Smooth muscle cell of the umbilical artery (primary cell): ENCODE data around the gene PAX5. TPM values are rescaled to one million over a fixed set of nuclear protein-coding genes. Genes with fewer than 3 reads are reported as not detected.

Experiments
- total RNA-seq: library from RNA; depleted of rRNA; stranded (reverse); fragments of >200 nt; gene quantifications from 2 replicates; pipeline ENCODE4 v1.2.3, GENCODE V29; 2014

The PAX5 gene
- not detected in 2 replicates for total RNA-seq

DNA sequence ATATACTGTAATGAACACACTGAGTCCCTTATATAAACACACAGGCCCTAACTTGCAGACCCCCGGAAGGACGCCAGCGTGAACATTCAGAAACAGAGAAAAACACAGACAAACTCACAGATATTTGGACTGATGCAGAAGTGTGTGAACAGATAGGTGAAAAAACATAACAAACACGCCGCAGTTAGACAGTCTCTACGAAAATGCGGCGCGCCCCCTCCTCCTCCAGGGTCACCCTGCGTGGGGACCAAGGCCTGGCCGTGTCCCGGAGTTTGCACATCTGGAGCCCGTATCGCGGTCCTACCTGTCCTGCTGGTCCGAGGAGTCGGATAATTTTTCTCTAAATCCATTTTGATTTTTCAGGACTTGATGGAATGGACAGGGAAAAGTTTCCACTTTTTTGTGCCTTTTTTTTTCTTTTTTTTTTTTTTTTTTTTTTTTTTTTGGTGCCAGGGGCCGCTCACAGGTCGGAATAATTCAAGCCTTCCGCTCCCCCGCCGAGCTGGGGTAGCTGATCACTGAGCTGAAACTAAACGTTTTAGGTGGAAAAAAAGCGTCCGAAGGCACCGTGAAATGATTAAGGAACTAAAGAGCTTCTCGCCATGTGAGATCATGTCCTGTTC lies at the start of gene PAX5:
Gene PAX5 (minus strand): TSS at position 587 of the 623 bp plus-strand sequence. CDS start 237 bp downstream, at position 350.

Other genes with a start within 250 kb of the PAX5 start
- gene ZCCHC7, start 86.3 kb upstream of the PAX5 start, total RNA-seq: 22.3 and 23.9 TPM in 2 replicates